ENCODE results near the gene ZNF587B.

DNA sequence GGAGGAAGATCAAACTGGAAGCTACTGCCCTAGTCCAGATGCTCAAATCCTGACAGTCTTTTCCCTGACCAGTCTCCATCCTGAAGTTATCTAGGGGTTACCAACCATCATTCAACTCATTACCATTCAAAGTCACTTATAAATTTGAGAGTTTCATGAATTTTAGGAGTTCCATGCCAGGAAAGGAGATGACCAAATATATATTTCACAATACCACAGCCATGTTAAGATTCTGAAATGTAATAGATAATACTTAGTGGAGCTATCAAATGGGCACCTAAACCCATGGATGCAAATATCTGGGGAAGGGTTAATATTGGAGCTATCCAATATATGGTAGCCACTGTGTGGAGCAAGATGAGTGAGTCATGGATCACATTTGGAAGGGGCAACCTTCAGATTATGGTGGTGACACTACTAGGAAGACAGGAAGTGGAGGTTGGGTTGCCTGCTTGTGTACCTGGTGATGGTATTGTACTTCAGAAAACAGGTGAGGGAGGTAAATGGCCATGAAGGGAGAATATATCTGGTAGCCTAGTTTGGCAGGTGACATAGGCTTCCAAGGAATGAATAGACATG lies 41.9 kb upstream of the ZNF587B start:
- TF ChIP-seq, protein P1, sequence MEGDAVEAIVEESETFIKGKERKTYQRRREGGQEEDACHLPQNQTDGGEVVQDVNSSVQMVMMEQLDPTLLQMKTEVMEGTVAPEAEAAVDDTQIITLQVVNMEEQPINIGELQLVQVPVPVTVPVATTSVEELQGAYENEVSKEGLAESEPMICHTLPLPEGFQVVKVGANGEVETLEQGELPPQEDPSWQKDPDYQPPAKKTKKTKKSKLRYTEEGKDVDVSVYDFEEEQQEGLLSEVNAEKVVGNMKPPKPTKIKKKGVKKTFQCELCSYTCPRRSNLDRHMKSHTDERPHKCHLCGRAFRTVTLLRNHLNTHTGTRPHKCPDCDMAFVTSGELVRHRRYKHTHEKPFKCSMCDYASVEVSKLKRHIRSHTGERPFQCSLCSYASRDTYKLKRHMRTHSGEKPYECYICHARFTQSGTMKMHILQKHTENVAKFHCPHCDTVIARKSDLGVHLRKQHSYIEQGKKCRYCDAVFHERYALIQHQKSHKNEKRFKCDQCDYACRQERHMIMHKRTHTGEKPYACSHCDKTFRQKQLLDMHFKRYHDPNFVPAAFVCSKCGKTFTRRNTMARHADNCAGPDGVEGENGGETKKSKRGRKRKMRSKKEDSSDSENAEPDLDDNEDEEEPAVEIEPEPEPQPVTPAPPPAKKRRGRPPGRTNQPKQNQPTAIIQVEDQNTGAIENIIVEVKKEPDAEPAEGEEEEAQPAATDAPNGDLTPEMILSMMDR (conservative IDR thresholded peaks at IDR 0.05), result no peak
- no peak for TF ChIP-seq ZFX (IDR thresholded peaks at IDR 0.05)
